Measurements from ENCODE around the gene FERMT1.

DNA sequence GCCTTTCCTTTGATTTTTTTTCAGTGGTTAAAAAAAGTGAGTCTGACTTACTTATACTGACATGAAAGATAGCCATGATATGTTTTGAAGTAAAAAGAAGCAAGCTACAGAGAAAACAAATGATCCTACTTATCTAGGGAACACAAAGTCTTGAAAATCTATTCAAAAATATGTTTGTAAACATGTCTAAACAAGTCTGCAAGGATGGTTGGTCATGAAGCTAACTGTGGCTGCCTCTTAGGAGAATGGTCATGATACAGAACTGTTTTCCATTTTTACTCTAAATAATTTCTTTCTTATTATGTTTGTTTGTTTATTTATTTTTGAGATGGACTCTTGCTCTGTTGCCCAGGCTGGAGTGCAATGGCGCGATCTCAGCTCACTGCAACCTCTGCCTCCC is 21.5 kb downstream of the FERMT1 start:
- TF ChIP-seq, protein P1, sequence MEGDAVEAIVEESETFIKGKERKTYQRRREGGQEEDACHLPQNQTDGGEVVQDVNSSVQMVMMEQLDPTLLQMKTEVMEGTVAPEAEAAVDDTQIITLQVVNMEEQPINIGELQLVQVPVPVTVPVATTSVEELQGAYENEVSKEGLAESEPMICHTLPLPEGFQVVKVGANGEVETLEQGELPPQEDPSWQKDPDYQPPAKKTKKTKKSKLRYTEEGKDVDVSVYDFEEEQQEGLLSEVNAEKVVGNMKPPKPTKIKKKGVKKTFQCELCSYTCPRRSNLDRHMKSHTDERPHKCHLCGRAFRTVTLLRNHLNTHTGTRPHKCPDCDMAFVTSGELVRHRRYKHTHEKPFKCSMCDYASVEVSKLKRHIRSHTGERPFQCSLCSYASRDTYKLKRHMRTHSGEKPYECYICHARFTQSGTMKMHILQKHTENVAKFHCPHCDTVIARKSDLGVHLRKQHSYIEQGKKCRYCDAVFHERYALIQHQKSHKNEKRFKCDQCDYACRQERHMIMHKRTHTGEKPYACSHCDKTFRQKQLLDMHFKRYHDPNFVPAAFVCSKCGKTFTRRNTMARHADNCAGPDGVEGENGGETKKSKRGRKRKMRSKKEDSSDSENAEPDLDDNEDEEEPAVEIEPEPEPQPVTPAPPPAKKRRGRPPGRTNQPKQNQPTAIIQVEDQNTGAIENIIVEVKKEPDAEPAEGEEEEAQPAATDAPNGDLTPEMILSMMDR (conservative IDR thresholded peaks at IDR 0.05; ENCODE audit: low read depth, low read length) = no peak
- TF ChIP-seq EZH2 (IDR thresholded peaks at IDR 0.05; ENCODE audit: low read length, unreplicated experiment) = no peak
- TF ChIP-seq EZH2phosphoT487 (IDR thresholded peaks at IDR 0.05; ENCODE audit: borderline replicate concordance, low read length) = no peak

Measured in PC-3 (cell line).